GM23338 (cell line): ENCODE measurements around the gene SYT13. TPM values are rescaled to one million over a fixed set of nuclear protein-coding genes. Genes with fewer than 3 reads are reported as not detected.

Experiments used
- ATAC-seq: fragments of 200-7000 bp; cut with Tn5 transposase; 3 replicates; pipeline ENCODE4 v1.9.1; 2020
- DNase-seq: peaks from one replicate; pipeline ENCODE4 v3.0.0-alpha.2; 2015; ENCODE audit warnings: low spot score
- H2AFZ ChIP-seq: fragments of 200-600 bp; sonication (generic); 2 replicates; pipeline ENCODE4 v1.8.0; 2016; ENCODE audit warnings: antibody characterized with exemption, mild to moderate bottlenecking, moderate library complexity
- H3F3A ChIP-seq: fragments of 200-600 bp; sonication (generic); replicated peaks from 2 replicates; pipeline ENCODE4 v1.8.0; 2017; ENCODE audit warnings: antibody characterized with exemption, mixed run types, low read depth
- H3K27ac ChIP-seq: fragments of 200-600 bp; sonication (generic); 2 replicates; pipeline ENCODE4 v1.6.1; 2016; ENCODE audit warnings: low read depth
- H3K27me3 ChIP-seq: fragments of 200-600 bp; sonication (generic); 2 replicates; pipeline ENCODE4 v1.8.0; 2016; ENCODE audit warnings: mild to moderate bottlenecking, mixed run types, moderate library complexity; ENCODE audit not compliant: insufficient read depth
- H3K36me3 ChIP-seq: fragments of 200-600 bp; sonication (generic); 2 replicates; pipeline ENCODE4 v1.8.0; 2016; ENCODE audit warnings: mild to moderate bottlenecking; ENCODE audit not compliant: insufficient read depth
- H3K4me1 ChIP-seq: fragments of 200-600 bp; sonication (generic); 2 replicates; pipeline ENCODE4 v1.8.0; 2016; ENCODE audit warnings: mild to moderate bottlenecking, moderate library complexity; ENCODE audit not compliant: insufficient read depth
- H3K4me2 ChIP-seq: fragments of 200-600 bp; sonication (generic); 2 replicates; pipeline ENCODE4 v1.7.1; 2017; ENCODE audit warnings: mixed run types
- H3K4me3 ChIP-seq: fragments of 200-600 bp; sonication (generic); 2 replicates; pipeline ENCODE4 v1.6.1; 2016; ENCODE audit warnings: mixed run types
- H3K79me2 ChIP-seq: fragments of 200-600 bp; sonication (generic); replicated peaks from 2 replicates; pipeline ENCODE4 v1.8.0; 2017; ENCODE audit warnings: mild to moderate bottlenecking; ENCODE audit not compliant: insufficient read depth
- H3K9me2 ChIP-seq: fragments of 200-600 bp; sonication (generic); 2 replicates; pipeline ENCODE4 v1.8.0; 2017; ENCODE audit not compliant: insufficient read depth
- H4K20me1 ChIP-seq: fragments of 200-600 bp; sonication (generic); replicated peaks from 2 replicates; pipeline ENCODE4 v1.8.0; 2017; ENCODE audit warnings: mild to moderate bottlenecking; ENCODE audit not compliant: insufficient read depth
- H3K27ac Mint-ChIP-seq: 2 replicates; pipeline ENCODE4 v1.8.0; 2020; ENCODE audit warnings: inconsistent platforms, mild to moderate bottlenecking, moderate library complexity, mixed read lengths
- H3K27me3 Mint-ChIP-seq: 3 replicates; pipeline ENCODE4 v1.8.0; 2022; ENCODE audit warnings: low read depth, mild to moderate bottlenecking, moderate library complexity, mixed read lengths, inconsistent platforms; ENCODE audit not compliant: insufficient read depth, poor library complexity
- H3K36me3 Mint-ChIP-seq: 3 replicates; pipeline ENCODE4 v1.8.0; 2021; ENCODE audit warnings: low read depth, mild to moderate bottlenecking, inconsistent platforms, moderate library complexity, mixed read lengths
- H3K4me1 Mint-ChIP-seq: 3 replicates; pipeline ENCODE4 v1.8.0; 2020; ENCODE audit warnings: mild to moderate bottlenecking, inconsistent platforms, mixed read lengths
- H3K4me3 Mint-ChIP-seq: 3 replicates; pipeline ENCODE4 v1.8.0; 2021; ENCODE audit warnings: moderate library complexity, mild to moderate bottlenecking, inconsistent platforms, mixed read lengths
- H3K9me3 Mint-ChIP-seq: 3 replicates; pipeline ENCODE4 v1.8.0; 2020; ENCODE audit warnings: moderate library complexity, mild to moderate bottlenecking, inconsistent platforms, mixed read lengths
- CREB1 ChIP-seq: fragments of 250-450 bp; sonication (Bioruptor Pico); IDR thresholded peaks from 2 replicates; pipeline ENCODE4 v1.5.0; 2020; ENCODE audit warnings: low read depth, mild to moderate bottlenecking, moderate library complexity
- JUNB ChIP-seq: IDR thresholded peaks from one replicate; pipeline ENCODE4 v1.6.1; 2016; ENCODE audit warnings: antibody characterized with exemption; ENCODE audit not compliant: unreplicated experiment
- NANOG ChIP-seq: IDR thresholded peaks from 2 replicates; pipeline ENCODE4 v1.6.1; 2016; ENCODE audit warnings: antibody characterized with exemption, borderline replicate concordance
- STAT1 ChIP-seq: IDR thresholded peaks from one replicate; pipeline ENCODE4 v1.6.1; 2016; ENCODE audit warnings: antibody characterized with exemption; ENCODE audit not compliant: unreplicated experiment
- polyA plus RNA-seq: library from polyadenylated mRNA; unstranded; fragments of >200 nt; fragmentation: Nextera tagmentation; extraction: Ambion mirVana; gene quantifications from 2 replicates; pipeline ENCODE4 v1.2.1, GENCODE V29; 2016
- total RNA-seq: library from RNA; depleted of rRNA; stranded (reverse); fragments of >200 nt; shearing (Covaris generic); gene quantifications from 2 replicates; pipeline ENCODE4 v1.2.3, GENCODE V29; 2014
- TF ChIP-seq, protein P1 (sequence below): IDR thresholded peaks from 2 replicates; pipeline ENCODE4 v1.6.1; 2016; ENCODE audit warnings: antibody characterized with exemption
- TF ChIP-seq, protein P2 (sequence below): fragments of 250-450 bp; sonication (Bioruptor Pico); IDR thresholded peaks from 2 replicates; pipeline ENCODE4 v1.5.0; 2020; ENCODE audit warnings: mild to moderate bottlenecking, moderate library complexity

Gene SYT13
- total and polyA plus RNA-seq, 2 experiments from 2014 or later: 3.4 to 16.3 TPM

DNA sequence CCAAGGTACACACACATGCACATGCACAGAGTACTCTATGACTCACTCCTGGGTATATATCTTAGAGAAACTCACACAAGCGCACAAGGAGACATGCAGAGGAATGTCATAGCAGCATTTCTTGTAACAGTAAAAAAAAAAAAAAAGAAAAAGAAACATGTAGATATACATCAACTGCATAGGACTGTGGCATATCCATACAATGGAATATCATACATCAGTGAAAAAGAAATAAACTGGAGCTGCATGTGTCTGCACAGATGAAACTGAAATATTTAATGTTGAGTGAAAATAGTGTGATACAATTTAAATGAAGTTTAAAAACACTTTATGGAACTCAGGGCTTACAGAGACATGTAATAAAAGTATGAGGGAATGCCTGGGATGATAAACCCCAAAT, 46.4 kb downstream of the SYT13 start:
- no peak for DNase-seq
- H3K27ac Mint-ChIP-seq: no peak overlapping the region
- Histone ChIP-seq H3K79me2 (no peaks in the 10 kb centered on the region), H4K20me1 (no peaks in the 10 kb centered on the region; the same call in 1 of the 2 replicates), H3K4me3 (no peak overlapping the region), H3K4me2 (no peak overlapping the region), H3K4me1 (no peaks in the 10 kb centered on the region), H3F3A (no peaks in the 10 kb centered on the region), H3K36me3 (no peaks in the 10 kb centered on the region), H3K9me2 (no peaks in the 10 kb centered on the region), H3K27me3 (no peaks in the 10 kb centered on the region), H2AFZ (no peak overlapping the region), H3K27ac (no peak overlapping the region)
- H3K9me3 Mint-ChIP-seq: peaks cover 4% of the 10 kb centered on the region; the same call in 2 of the 3 replicates
- peaks cover 2% of the 10 kb centered on the region for H3K27me3 Mint-ChIP-seq
- no peak overlapping the region for H3K4me3 Mint-ChIP-seq
- no peak for ATAC-seq
- no peaks in the 10 kb centered on the region; the same call in 2 of the 3 replicates for H3K4me1 Mint-ChIP-seq
- no peaks in the 10 kb centered on the region for H3K36me3 Mint-ChIP-seq
- TF ChIP-seq, protein P1, sequence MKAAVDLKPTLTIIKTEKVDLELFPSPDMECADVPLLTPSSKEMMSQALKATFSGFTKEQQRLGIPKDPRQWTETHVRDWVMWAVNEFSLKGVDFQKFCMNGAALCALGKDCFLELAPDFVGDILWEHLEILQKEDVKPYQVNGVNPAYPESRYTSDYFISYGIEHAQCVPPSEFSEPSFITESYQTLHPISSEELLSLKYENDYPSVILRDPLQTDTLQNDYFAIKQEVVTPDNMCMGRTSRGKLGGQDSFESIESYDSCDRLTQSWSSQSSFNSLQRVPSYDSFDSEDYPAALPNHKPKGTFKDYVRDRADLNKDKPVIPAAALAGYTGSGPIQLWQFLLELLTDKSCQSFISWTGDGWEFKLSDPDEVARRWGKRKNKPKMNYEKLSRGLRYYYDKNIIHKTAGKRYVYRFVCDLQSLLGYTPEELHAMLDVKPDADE: no peak
- TF ChIP-seq NANOG: no peak
- TF ChIP-seq, protein P2, sequence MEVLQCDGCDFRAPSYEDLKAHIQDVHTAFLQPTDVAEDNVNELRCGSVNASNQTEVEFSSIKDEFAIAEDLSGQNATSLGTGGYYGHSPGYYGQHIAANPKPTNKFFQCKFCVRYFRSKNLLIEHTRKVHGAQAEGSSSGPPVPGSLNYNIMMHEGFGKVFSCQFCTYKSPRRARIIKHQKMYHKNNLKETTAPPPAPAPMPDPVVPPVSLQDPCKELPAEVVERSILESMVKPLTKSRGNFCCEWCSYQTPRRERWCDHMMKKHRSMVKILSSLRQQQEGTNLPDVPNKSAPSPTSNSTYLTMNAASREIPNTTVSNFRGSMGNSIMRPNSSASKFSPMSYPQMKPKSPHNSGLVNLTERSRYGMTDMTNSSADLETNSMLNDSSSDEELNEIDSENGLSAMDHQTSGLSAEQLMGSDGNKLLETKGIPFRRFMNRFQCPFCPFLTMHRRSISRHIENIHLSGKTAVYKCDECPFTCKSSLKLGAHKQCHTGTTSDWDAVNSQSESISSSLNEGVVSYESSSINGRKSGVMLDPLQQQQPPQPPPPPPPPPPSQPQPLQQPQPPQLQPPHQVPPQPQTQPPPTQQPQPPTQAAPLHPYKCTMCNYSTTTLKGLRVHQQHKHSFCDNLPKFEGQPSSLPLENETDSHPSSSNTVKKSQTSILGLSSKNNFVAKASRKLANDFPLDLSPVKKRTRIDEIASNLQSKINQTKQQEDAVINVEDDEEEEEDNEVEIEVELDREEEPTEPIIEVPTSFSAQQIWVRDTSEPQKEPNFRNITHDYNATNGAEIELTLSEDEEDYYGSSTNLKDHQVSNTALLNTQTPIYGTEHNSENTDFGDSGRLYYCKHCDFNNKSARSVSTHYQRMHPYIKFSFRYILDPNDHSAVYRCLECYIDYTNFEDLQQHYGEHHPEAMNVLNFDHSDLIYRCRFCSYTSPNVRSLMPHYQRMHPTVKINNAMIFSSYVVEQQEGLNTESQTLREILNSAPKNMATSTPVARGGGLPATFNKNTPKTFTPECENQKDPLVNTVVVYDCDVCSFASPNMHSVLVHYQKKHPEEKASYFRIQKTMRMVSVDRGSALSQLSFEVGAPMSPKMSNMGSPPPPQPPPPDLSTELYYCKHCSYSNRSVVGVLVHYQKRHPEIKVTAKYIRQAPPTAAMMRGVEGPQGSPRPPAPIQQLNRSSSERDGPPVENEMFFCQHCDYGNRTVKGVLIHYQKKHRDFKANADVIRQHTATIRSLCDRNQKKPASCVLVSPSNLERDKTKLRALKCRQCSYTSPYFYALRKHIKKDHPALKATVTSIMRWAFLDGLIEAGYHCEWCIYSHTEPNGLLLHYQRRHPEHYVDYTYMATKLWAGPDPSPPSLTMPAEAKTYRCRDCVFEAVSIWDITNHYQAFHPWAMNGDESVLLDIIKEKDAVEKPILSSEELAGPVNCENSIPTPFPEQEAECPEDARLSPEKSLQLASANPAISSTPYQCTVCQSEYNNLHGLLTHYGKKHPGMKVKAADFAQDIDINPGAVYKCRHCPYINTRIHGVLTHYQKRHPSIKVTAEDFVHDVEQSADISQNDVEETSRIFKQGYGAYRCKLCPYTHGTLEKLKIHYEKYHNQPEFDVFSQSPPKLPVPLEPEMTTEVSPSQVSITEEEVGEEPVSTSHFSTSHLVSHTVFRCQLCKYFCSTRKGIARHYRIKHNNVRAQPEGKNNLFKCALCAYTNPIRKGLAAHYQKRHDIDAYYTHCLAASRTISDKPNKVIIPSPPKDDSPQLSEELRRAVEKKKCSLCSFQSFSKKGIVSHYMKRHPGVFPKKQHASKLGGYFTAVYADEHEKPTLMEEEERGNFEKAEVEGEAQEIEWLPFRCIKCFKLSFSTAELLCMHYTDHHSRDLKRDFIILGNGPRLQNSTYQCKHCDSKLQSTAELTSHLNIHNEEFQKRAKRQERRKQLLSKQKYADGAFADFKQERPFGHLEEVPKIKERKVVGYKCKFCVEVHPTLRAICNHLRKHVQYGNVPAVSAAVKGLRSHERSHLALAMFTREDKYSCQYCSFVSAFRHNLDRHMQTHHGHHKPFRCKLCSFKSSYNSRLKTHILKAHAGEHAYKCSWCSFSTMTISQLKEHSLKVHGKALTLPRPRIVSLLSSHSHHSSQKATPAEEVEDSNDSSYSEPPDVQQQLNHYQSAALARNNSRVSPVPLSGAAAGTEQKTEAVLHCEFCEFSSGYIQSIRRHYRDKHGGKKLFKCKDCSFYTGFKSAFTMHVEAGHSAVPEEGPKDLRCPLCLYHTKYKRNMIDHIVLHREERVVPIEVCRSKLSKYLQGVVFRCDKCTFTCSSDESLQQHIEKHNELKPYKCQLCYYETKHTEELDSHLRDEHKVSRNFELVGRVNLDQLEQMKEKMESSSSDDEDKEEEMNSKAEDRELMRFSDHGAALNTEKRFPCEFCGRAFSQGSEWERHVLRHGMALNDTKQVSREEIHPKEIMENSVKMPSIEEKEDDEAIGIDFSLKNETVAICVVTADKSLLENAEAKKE (CRISPR knock-in tag): no peak
- TF ChIP-seq STAT1: no peak
- no peak for TF ChIP-seq JUNB

- H3K27ac ChIP-seq: no peak overlapping the region
- H3K4me1 ChIP-seq: no peaks in the 10 kb centered on the region
- Mint-ChIP-seq H3K36me3 (no peaks in the 10 kb centered on the region), H3K9me3 (peaks cover 4% of the 10 kb centered on the region; the same call in 2 of the 3 replicates), H3K4me3 (no peak overlapping the region), H3K27me3 (peaks cover 5% of the 10 kb centered on the region), H3K27ac (no peak overlapping the region), H3K4me1 (no peaks in the 10 kb centered on the region; the same call in 2 of the 3 replicates)
- DNase-seq (no peak), ATAC-seq (no peak)
- no peaks in the 10 kb centered on the region for H3K9me2 ChIP-seq
- TF ChIP-seq CREB1 (CRISPR knock-in tag): no peak
- no peak for TF ChIP-seq JUNB
- H3K4me2 ChIP-seq: no peak overlapping the region
- H2AFZ ChIP-seq: no peak overlapping the region
- no peaks in the 10 kb centered on the region for H3K79me2 ChIP-seq
- no peaks in the 10 kb centered on the region for H3K36me3 ChIP-seq
- no peaks in the 10 kb centered on the region for H3F3A ChIP-seq
- H3K4me3 ChIP-seq: no peak overlapping the region
- no peaks in the 10 kb centered on the region; the same call in 1 of the 2 replicates for H4K20me1 ChIP-seq
- H3K27me3 ChIP-seq: no peaks in the 10 kb centered on the region
Measured at GRCh38 chr11:45238724-45239123, 47.4 kb downstream of the SYT13 start.
